Measurements from ENCODE around the gene CTSZ. TPM values are rescaled to one million over a fixed set of nuclear protein-coding genes. Genes with fewer than 3 reads are reported as not detected.

The CTSZ gene
- polyA plus RNA-seq, 2 of the 4 experiments (the other 2 are of a cell fraction), result 115 to 156 TPM

GRCh38 chr20:58980711-58981627, 26.1 kb downstream of the CTSZ start, which contains the start of gene NELFCD (continued):
- no peak for TF ChIP-seq HOXB13 (CRISPR knock-in tag; IDR thresholded peaks at IDR 0.05; ENCODE audit: low read depth)
- peak; percentile 97 for TF ChIP-seq CHD4 (IDR thresholded peaks at IDR 0.05; ENCODE audit: borderline replicate concordance)
- TF ChIP-seq, protein P1, sequence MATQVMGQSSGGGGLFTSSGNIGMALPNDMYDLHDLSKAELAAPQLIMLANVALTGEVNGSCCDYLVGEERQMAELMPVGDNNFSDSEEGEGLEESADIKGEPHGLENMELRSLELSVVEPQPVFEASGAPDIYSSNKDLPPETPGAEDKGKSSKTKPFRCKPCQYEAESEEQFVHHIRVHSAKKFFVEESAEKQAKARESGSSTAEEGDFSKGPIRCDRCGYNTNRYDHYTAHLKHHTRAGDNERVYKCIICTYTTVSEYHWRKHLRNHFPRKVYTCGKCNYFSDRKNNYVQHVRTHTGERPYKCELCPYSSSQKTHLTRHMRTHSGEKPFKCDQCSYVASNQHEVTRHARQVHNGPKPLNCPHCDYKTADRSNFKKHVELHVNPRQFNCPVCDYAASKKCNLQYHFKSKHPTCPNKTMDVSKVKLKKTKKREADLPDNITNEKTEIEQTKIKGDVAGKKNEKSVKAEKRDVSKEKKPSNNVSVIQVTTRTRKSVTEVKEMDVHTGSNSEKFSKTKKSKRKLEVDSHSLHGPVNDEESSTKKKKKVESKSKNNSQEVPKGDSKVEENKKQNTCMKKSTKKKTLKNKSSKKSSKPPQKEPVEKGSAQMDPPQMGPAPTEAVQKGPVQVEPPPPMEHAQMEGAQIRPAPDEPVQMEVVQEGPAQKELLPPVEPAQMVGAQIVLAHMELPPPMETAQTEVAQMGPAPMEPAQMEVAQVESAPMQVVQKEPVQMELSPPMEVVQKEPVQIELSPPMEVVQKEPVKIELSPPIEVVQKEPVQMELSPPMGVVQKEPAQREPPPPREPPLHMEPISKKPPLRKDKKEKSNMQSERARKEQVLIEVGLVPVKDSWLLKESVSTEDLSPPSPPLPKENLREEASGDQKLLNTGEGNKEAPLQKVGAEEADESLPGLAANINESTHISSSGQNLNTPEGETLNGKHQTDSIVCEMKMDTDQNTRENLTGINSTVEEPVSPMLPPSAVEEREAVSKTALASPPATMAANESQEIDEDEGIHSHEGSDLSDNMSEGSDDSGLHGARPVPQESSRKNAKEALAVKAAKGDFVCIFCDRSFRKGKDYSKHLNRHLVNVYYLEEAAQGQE (IDR thresholded peaks at IDR 0.05), result no peak
- peak; percentile 64 for TF ChIP-seq POLR2A (IDR thresholded peaks at IDR 0.05; ENCODE audit: low read length)
- peak in 1 of 2 experiments; percentile 85; a peak in 3 of 5 replicates for TF ChIP-seq JUN (IDR thresholded peaks at IDR 0.05)
- peak; percentile 88; the same call in 1 of the 2 replicates for TF ChIP-seq PHF8 (IDR thresholded peaks at IDR 0.05; ENCODE audit: borderline replicate concordance, low read depth)
- 0 out of 2 replicates have a peak, but pooled peaks have one; percentile 45 for TF ChIP-seq MYC (IDR thresholded peaks at IDR 0.05; ENCODE audit: borderline replicate concordance, low read length)
- TF ChIP-seq, protein P2, sequence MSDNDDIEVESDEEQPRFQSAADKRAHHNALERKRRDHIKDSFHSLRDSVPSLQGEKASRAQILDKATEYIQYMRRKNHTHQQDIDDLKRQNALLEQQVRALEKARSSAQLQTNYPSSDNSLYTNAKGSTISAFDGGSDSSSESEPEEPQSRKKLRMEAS (IDR thresholded peaks at IDR 0.05), result peak; percentile 44
- no peak for TF ChIP-seq ESRRA (IDR thresholded peaks at IDR 0.05; ENCODE audit: borderline replicate concordance, low read length)

- DNase-seq (ENCODE audit: low read depth in 1 of 2, low spot score in 1 of 2), result no peak
- no peak overlapping the region for H3K4me2 ChIP-seq
- H3K27ac ChIP-seq, result no peak overlapping the region
- TF ChIP-seq ESRRA (IDR thresholded peaks at IDR 0.05; ENCODE audit: borderline replicate concordance, low read length) (no peak), NPAS2 (CRISPR knock-in tag; IDR thresholded peaks at IDR 0.05; ENCODE audit: borderline replicate concordance) (no peak), FOSB (CRISPR knock-in tag; IDR thresholded peaks at IDR 0.05) (no peak), ZC3H11A (IDR thresholded peaks at IDR 0.05) (no peak), CBX2 (IDR thresholded peaks at IDR 0.05; ENCODE audit: borderline replicate concordance, low read depth) (no peak), EHF (CRISPR knock-in tag; IDR thresholded peaks at IDR 0.05) (no peak), MAZ (IDR thresholded peaks at IDR 0.05; ENCODE audit: borderline replicate concordance, low read depth, low read length) (no peak), ZSCAN20 (CRISPR knock-in tag; IDR thresholded peaks at IDR 0.05) (no peak), KDM1A (IDR thresholded peaks at IDR 0.05; ENCODE audit: low read depth) (no peak), CTCF (IDR thresholded peaks at IDR 0.05) (no peak), FOSL2 (IDR thresholded peaks at IDR 0.05) (no peak), FOSL2 (CRISPR knock-in tag; IDR thresholded peaks at IDR 0.05) (no peak), RCOR1 (IDR thresholded peaks at IDR 0.05; ENCODE audit: low read depth, low read length) (no peak), SREBF2 (IDR thresholded peaks at IDR 0.05) (no peak), ZNF302 (CRISPR knock-in tag; IDR thresholded peaks at IDR 0.05) (no peak)
- TF ChIP-seq, protein P1 (IDR thresholded peaks at IDR 0.05), result no peak
- H3K4me3 ChIP-seq, result no peak overlapping the region
- WGBS (ENCODE audit: missing lambda C conversion rate), result 76% methylated on average over 6 of the region's 6 CpGs
- POLR2A ChIA-PET, result interaction anchor here (0.5 to 0.7 kb wide), 2 partner anchors 15 to 40 kb away, joined by 3 read pairs; no protein-coding TSS in a partner anchor
- CTCF ChIA-PET, result interaction anchor here (0.9 to 1.5 kb wide), 2 partner anchors 109 to 477 kb away, joined by 3 to 5 read pairs; no protein-coding TSS in a partner anchor
- H3K9me3 ChIP-seq, result no peaks in the 10 kb centered on the region
- no peak for FAIRE-seq
- no peak for ATAC-seq
- peaks cover 6% of the 10 kb centered on the region; the same call in 1 of the 3 replicates for H3K4me1 ChIP-seq
Measured at GRCh38 chr20:58978351-58979190, 28.5 kb downstream of the CTSZ start.
